NCI-H82 treated with DMSO at 0.1 percent for 48 hours (cell line): Measurements from ENCODE around the gene CDH22.

Experiments
- DNase-seq: peaks from one replicate; lab custom pipeline; 2025; ENCODE audit not compliant: unreplicated experiment; lab: John Stamatoyannopoulos, UW

The CDH22 gene

DNA sequence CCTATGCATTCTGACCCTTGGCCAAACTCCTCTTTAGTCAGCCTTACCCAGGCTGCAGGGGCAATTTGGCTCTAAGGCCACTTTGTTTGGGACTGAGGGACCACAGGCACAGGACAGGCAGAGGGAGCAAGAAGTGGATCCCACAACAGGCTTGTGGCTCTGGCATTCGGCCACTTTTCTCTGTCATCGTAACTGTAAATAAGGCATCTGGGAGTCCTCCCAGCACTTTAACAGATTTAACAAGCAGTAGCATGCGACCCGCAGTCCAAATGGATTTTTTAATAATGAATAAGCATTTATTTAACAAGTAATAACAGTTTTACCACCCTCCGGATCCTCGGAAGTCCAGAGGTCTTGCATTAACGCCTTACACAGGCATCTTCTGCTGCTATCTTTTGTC lies 16.1 kb upstream of the CDH22 start:
- no peak for DNase-seq

GRCh38 chr20:46323557-46323956 lies 15.3 kb upstream of the CDH22 start:
- no peak for DNase-seq

DNA sequence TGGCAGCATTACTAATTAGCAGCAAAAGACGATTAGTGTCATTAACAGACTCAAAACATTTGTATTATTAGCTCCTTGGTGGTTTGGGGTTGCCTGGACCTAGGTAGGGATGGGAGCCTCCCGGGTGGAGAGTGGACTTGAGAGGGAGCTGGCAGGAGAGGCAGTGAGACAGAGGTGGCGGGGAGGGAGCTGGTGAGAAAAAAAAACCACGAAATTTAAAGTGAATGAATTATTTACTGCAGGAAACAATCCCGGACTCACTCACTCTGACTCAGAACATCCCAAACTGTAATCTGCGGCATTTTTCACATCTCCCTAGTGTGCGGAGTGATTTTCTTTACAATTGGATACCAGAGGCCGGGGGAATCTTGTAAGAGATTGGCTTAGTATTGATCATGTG lies 14.3 kb upstream of the CDH22 start:
- DNase-seq: no peak

GRCh38 chr20:46317685-46318177 lies 9.4 kb upstream of the CDH22 start:
- no peak for DNase-seq

DNA sequence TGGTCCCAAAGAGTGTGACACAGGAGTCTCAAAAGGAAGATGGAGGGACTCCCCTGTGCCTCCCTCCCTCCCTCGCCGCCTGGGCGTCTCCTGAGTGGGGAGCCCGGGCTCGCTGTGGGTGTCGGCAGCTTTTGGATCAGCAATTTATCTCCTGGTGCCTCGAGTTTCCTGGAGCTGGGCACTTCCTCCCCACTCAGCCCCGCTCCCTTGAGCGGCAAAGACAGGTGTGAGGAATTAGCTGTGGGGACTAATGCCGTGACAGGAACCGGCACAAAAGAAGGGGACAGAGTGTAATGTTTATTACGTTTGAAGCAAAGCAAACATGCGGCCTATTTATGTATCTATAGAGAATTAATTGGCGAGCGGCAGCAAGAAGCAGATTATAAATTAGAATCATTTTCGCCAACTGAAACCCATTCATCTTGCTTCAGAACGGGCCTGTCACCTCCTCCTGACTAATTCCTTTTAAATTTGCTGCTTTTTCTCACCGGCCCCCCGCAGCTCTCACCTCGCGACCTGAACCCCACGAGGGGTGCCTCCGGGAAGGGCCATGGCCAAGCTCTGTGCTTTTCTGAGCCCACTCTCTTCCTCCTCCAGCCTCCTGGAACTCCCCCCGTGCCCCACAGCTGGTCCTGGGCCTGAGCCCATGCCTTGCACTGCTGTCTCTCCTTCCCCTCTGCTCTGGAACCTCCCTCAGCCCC lies 8.8 kb upstream of the CDH22 start:
- no peak for DNase-seq

- no peak for DNase-seq
These were observed 7.0 kb upstream of the CDH22 start for GRCh38 chr20:46315311-46315710.

GRCh38 chr20:46312945-46313861 lies 4.9 kb upstream of the CDH22 start:
- DNase-seq: no peak

DNA sequence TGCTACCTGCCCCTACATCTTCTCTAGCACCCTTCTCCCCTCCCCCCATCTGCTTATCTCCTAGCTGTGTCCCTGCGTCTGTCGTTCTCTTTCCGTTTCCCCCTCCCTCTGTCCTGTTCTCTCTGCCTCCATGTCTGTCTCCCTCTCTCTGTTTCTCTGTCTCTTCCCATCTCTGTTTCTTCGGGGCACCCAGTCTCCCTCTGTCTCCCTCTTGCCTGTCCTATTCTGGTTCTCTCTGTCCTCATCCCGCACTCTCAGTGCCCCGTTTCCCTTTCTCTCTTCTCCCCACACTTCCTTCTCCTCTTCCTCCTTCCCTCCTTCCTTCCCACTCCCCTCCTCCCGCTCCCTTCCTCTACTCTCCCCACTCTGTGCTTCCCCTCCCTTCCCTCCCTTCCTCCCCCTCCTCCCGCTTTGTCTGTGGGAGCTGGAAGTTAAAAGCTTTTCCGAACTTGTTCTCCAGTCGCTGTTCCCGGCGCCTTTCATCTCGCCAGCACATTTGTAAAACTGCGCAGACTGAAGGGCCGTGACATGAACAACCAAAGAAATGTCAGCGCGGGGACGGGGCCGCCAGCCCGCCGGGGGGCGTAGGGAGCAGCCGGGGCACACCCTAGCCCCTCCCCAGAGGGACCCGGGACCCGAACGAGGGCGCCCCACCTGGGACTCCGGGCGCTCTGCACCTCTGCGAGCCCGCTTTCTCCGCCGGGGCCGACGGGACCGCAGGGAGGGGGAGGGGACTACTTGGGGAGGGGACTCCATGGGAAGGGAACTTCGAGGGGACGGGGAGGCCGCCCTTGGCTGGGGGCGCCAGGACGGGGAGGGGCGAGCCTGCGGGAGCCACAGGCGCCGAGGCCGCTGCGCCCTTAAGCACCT lies 4.0 kb upstream of the CDH22 start:
- peak; percentile 76 for DNase-seq

DNA sequence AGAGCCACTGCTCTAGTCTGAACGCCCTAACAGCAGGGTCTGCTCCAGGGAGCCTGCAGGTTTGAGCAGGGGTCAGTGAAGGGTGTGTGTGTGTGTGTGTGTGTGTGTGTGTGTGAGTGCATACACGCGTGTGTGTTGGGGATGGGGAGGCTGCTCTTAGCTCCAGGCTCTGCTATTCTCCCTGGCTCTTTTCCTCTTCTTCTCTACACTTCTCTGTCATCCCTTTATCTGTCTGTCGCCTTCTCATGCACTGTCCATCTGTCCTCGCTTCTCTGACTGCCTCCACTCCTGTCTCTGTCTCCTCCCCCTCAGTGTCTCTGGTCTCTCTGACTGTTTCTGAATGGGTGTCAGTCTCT lies 3.4 kb upstream of the CDH22 start:
- DNase-seq: no peak

GRCh38 chr20:46311039-46311650 lies 2.8 kb upstream of the CDH22 start:
- DNase-seq: no peak

GRCh38 chr20:46309945-46310344 lies 1.6 kb upstream of the CDH22 start:
- no peak for DNase-seq

- no peak for DNase-seq
These were observed 370 bp downstream of the CDH22 start for GRCh38 chr20:46307999-46308257.

DNA sequence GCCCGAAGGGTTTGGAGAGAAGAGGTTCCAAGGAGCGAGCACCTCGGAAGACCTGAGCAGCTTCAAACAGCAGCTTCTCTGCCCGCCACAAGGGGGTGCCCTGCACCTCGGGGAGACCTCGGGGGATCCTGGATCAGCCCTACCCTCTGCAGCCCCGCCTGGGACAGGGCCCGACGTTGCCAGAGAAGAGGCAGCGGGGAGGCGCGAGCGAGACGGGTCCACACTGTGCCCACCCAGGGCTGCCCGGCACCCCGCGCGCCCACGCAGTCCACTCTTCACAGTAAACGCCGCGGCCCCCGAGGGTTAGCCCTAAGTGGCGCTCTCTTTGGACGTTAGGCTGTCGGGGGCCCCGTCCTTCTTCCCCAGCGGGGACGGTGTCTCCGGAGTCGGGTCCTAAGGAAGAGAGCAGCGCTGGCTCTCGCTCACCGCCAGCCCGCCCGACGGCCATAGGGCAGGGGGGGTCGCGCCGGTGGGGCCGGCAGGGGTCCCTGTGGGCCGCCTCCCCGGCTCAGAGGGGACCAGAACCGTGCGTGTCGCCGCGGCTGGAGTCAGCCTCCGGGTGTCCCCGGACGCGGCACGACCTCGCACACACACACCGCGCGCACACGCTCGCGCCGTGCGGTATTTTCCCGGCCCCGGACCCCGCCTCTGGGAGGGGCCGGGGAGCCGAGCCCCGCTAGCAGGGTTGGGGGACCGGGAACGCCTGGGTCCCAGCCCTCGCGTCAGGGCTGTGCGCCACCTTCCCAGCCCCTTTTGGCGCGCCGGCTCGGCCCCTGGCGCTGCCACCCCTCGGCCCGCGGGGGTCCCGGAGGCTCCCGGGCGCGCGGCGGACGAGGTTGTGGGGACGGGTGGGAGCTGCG lies 929 bp downstream of the CDH22 start:
- peak; percentile 62 for DNase-seq

- no peak for DNase-seq
These were observed 1.6 kb downstream of the CDH22 start for GRCh38 chr20:46306743-46307138.

DNA sequence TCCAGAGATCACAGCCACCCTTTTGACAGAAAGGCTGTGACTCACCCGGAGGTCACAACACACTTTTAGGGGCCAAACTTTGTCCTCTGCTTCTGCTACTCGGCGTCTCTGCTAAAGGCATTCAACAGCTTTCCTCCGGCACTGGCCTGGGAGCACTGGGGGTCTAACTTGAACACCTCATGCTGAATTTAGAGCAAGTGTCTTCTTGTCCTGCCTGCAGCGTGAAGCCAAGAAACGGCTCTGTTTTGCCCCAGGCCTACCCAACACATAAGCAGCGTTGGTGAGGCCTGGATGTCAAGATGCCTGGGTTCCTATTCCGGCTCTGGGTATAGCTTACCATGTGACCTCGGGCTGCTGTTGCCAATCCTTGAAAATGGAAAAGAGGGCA lies 2.3 kb downstream of the CDH22 start:
- DNase-seq: no peak

DNA sequence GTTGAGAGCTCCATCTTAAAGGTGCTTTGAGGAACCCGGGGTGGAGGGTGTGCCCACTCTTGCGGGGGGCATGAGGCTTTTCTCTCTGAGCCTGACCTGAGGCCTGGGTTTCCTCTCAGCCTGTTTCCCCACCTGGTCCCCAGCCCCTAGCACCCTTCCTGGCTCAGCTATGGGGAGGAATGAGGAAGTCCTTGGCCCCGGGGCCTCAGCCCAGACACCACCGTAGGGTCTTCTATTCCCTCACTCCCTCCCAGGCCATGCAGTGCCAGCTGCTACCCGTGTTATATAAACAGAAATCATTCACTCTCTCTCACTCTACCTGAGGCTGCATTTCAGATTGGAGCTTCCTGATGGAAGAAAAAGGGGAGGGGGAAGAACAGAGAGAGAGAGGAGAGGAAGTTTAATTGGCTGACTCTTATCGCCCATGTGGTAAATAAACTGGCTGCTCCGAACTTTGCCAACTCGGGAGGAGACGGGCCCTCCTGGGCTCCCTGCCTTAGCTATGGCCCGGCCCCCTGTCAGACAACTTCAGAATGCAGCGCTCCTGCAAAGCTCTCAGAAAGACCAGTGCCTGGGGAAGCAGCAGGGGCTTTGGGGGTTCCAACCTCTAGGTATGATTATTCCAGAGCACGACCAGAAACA lies 2.8 kb downstream of the CDH22 start:
- no peak for DNase-seq

DNA sequence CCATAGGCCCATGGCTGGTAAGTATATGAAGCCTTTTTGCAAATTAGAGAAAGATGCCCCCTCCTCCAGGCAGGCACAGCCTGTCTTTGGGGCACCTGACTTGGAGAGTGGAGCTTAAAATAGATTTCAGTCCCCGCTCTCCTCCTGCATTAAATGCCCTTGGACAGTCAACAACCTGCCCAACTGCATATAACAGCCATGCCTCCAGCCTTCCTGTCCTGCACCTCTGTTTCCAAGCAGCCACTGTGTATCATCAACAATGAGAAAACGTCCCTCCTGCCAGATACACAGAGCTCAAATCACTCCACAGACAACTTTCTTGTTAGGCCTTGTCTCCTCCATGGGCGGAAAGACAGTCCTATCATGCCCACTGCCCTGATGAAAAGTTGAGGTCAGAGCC lies 3.4 kb downstream of the CDH22 start:
- DNase-seq: no peak

DNA sequence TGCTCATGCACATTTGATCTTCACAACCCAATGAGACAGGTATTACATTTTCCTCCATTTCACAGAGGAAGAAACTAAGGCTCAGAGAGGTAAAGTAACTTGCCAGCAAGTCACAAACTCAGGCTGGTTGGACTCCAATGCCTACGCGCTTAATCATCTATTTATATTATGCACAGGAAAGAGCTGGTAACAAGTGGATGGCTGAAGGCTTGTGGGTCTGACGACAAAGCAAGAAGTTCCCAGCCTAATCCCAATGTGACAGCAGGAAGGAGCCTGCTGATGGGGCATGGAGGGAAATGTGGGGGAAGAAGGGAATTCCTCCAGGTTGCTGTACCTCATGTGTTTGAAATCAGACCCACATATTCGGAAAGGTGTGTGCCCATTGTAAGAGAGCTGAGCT lies 3.9 kb downstream of the CDH22 start:
- no peak for DNase-seq

- no peak for DNase-seq
These were observed 4.9 kb downstream of the CDH22 start for GRCh38 chr20:46303176-46303956.
